ENCODE measurements around the gene TMEM258. TPM values are rescaled to one million over a fixed set of nuclear protein-coding genes. Genes with fewer than 3 reads are reported as not detected.

The TMEM258 gene
- total and polyA plus RNA-seq, 4 donors, result 31.0 to 136 (median 98.7) TPM

GRCh38 chr11:61763930-61764605 lies 28.3 kb downstream of the TMEM258 start:
- WGBS, result 90% methylated on average over 23 of the region's 23 CpGs
- H3K27me3 ChIP-seq (ENCODE audit: control insufficient read depth in 4 of 4, insufficient read depth in 4 of 4, low read length in 3 of 4), result no peaks in the 10 kb centered on the region
- no peaks in the 10 kb centered on the region for H3K36me3 ChIP-seq (ENCODE audit: control insufficient read depth in 4 of 4, insufficient read depth in 3 of 4, low read depth in 1 of 4, low read length in 3 of 4)
- H3K4me1 ChIP-seq (ENCODE audit: control insufficient read depth in 4 of 4, insufficient read depth in 4 of 4, low read length in 3 of 4), result peaks cover 18 to 43% (median 30%) of the 10 kb centered on the region in 4 donors
- H3K4me3 ChIP-seq (ENCODE audit: low read depth in 1 of 3, low read length in 3 of 3), result no peak overlapping the region
- H3K27ac ChIP-seq (ENCODE audit: low read depth in 1 of 2, low read length in 2 of 2), result peak overlapping the region; percentile 50 to 98
- TF ChIP-seq CTCF (IDR thresholded peaks at IDR 0.05; ENCODE audit: low read depth, low read length, missing input control) (no peak), GABPA (IDR thresholded peaks at IDR 0.05 in 1 of 2, conservative IDR thresholded peaks at IDR 0.05 in 1 of 2) (no peak), RAD21 (IDR thresholded peaks at IDR 0.05) (no peak), FOXA2 (IDR thresholded peaks at IDR 0.05) (no peak), RXRA (IDR thresholded peaks at IDR 0.05) (no peak), ATF3 (IDR thresholded peaks at IDR 0.05) (no peak), MAX (IDR thresholded peaks at IDR 0.05) (no peak), ZBTB33 (IDR thresholded peaks at IDR 0.05) (no peak), JUND (IDR thresholded peaks at IDR 0.05) (no peak), REST (IDR thresholded peaks at IDR 0.05) (no peak), HNF4A (conservative IDR thresholded peaks at IDR 0.05) (no peak), NR2F2 (IDR thresholded peaks at IDR 0.05) (no peak), FOXA1 (IDR thresholded peaks at IDR 0.05) (no peak), HNF4G (IDR thresholded peaks at IDR 0.05) (no peak)
- H3K9me3 ChIP-seq (ENCODE audit: control insufficient read depth in 4 of 4, low read length in 3 of 4), result no peaks in the 10 kb centered on the region
- DNase-seq (ENCODE audit: low spot score), result no peak
- H3K9ac ChIP-seq (ENCODE audit: low read depth in 1 of 2, low read length in 2 of 2), result no peak overlapping the region

- 81% methylated on average over 15 of the region's 15 CpGs for WGBS
- Histone ChIP-seq H3K9me3 (ENCODE audit: control insufficient read depth in 4 of 4, low read length in 3 of 4) (no peaks in the 10 kb centered on the region), H3K27ac (ENCODE audit: low read depth in 1 of 2, low read length in 2 of 2) (no peak overlapping the region), H3K36me3 (ENCODE audit: control insufficient read depth in 4 of 4, insufficient read depth in 3 of 4, low read depth in 1 of 4, low read length in 3 of 4) (no peaks in the 10 kb centered on the region), H3K4me1 (ENCODE audit: control insufficient read depth in 4 of 4, insufficient read depth in 4 of 4, low read length in 3 of 4) (peaks cover 10 to 35% (median 25%) of the 10 kb centered on the region in 4 donors), H3K9ac (ENCODE audit: low read depth in 1 of 2, low read length in 2 of 2) (no peak overlapping the region), H3K4me3 (ENCODE audit: low read depth in 1 of 3, low read length in 3 of 3) (no peak overlapping the region), H3K27me3 (ENCODE audit: control insufficient read depth in 4 of 4, insufficient read depth in 4 of 4, low read length in 3 of 4) (no peaks in the 10 kb centered on the region)
- DNase-seq (ENCODE audit: low spot score), result no peak
- TF ChIP-seq YY1 (IDR thresholded peaks at IDR 0.05), result no peak
- no peak for TF ChIP-seq ATF3 (IDR thresholded peaks at IDR 0.05)
- no peak for TF ChIP-seq RXRA (IDR thresholded peaks at IDR 0.05)
- TF ChIP-seq HNF4A (conservative IDR thresholded peaks at IDR 0.05), result no peak
- TF ChIP-seq RAD21 (IDR thresholded peaks at IDR 0.05), result no peak
- no peak for TF ChIP-seq NR2F2 (IDR thresholded peaks at IDR 0.05)
- TF ChIP-seq MAX (IDR thresholded peaks at IDR 0.05), result no peak
- no peak for TF ChIP-seq HNF4G (IDR thresholded peaks at IDR 0.05)
- no peak for TF ChIP-seq FOXA1 (IDR thresholded peaks at IDR 0.05)
- no peak for TF ChIP-seq TAF1 (conservative IDR thresholded peaks at IDR 0.05)
- no peak for TF ChIP-seq CTCF (IDR thresholded peaks at IDR 0.05; ENCODE audit: low read depth, low read length, missing input control)
- TF ChIP-seq ZBTB33 (IDR thresholded peaks at IDR 0.05), result no peak
- TF ChIP-seq SP1 (IDR thresholded peaks at IDR 0.05), result no peak
Measured at GRCh38 chr11:61762798-61763197, 29.6 kb downstream of the TMEM258 start.
